Hepatocyte (in vitro differentiated cells): ENCODE measurements around the gene NOSTRIN. TPM values are rescaled to one million over a fixed set of nuclear protein-coding genes. Genes with fewer than 3 reads are reported as not detected.

ENCODE experiments used
- DNase-seq: peaks from one replicate; pipeline ENCODE4 v3.0.0-alpha.2; 2016; ENCODE audit warnings: low spot score
- H2AFZ ChIP-seq: fragments of 200-600 bp; sonication (generic); 2 replicates; pipeline ENCODE4 v1.6.0; 2016; ENCODE audit warnings: antibody characterized with exemption, mild to moderate bottlenecking
- H3K27ac ChIP-seq: fragments of 200-600 bp; sonication (generic); 2 replicates; pipeline ENCODE4 v1.5.1; 2016; ENCODE audit warnings: mild to moderate bottlenecking
- H3K27me3 ChIP-seq: fragments of 200-600 bp; sonication (generic); 2 replicates; pipeline ENCODE4 v1.6.1; 2016
- H3K36me3 ChIP-seq: fragments of 200-600 bp; sonication (generic); replicated peaks from 2 replicates; pipeline ENCODE4 v1.5.1; 2016; ENCODE audit warnings: low read depth; ENCODE audit not compliant: insufficient read depth
- H3K4me1 ChIP-seq: fragments of 200-600 bp; sonication (generic); 2 replicates; pipeline ENCODE4 v1.5.1; 2016; ENCODE audit warnings: mild to moderate bottlenecking, moderate library complexity; ENCODE audit not compliant: insufficient read depth
- H3K4me2 ChIP-seq: fragments of 200-600 bp; sonication (generic); 2 replicates; pipeline ENCODE4 v1.6.0; 2016
- H3K4me3 ChIP-seq: fragments of 200-600 bp; sonication (generic); 2 replicates; pipeline ENCODE4 v1.5.1; 2016; ENCODE audit warnings: mild to moderate bottlenecking
- H3K79me2 ChIP-seq: fragments of 200-600 bp; sonication (generic); 2 replicates; pipeline ENCODE4 v1.6.0; 2017; ENCODE audit warnings: mild to moderate bottlenecking
- H3K9me2 ChIP-seq: fragments of 200-600 bp; sonication (generic); replicated peaks from 2 replicates; pipeline ENCODE4 v1.6.0; 2017; ENCODE audit warnings: mild to moderate bottlenecking; ENCODE audit not compliant: insufficient read depth
- H3K9me3 ChIP-seq: fragments of 200-600 bp; sonication (generic); 2 replicates; pipeline ENCODE4 v1.5.1; 2016; ENCODE audit warnings: low read depth, mild to moderate bottlenecking
- H4K20me1 ChIP-seq: fragments of 200-600 bp; sonication (generic); 2 replicates; pipeline ENCODE4 v1.6.0; 2016; ENCODE audit warnings: mild to moderate bottlenecking; ENCODE audit not compliant: insufficient read depth, poor library complexity, severe bottlenecking
- EZH2 ChIP-seq: fragments of 200-600 bp; sonication (generic); IDR thresholded peaks from 2 replicates; pipeline ENCODE4 v1.6.1; 2016; ENCODE audit warnings: antibody characterized with exemption, mild to moderate bottlenecking, borderline replicate concordance
- EZH2phosphoT487 ChIP-seq: fragments of 200-600 bp; sonication (generic); IDR thresholded peaks from one replicate; pipeline ENCODE4 v1.6.1; 2018; ENCODE audit warnings: antibody characterized with exemption, mild to moderate bottlenecking, low read depth, moderate library complexity; ENCODE audit not compliant: unreplicated experiment, severe bottlenecking
- WGBS: methylation state at CpG from one replicate; pipeline ENCODE4 v1.1.6; 2016; ENCODE audit warnings: low lambda C conversion rate; ENCODE audit errors: missing lambda C conversion rate; 5-methylcytosine and 5-hydroxymethylcytosine counted together
- polyA plus RNA-seq: library from polyadenylated mRNA; unstranded; fragments of >200 nt; fragmentation: Nextera tagmentation; extraction: Ambion mirVana; gene quantifications from 2 replicates; pipeline ENCODE4 v1.2.1, GENCODE V29; 2016
- total RNA-seq: library from RNA; depleted of rRNA; stranded (reverse); fragments of >200 nt; gene quantifications from 2 replicates; pipeline ENCODE4 v1.2.3, GENCODE V29; 2014
- TF ChIP-seq, protein P1 (sequence below): fragments of 200-600 bp; sonication (generic); IDR thresholded peaks from 2 replicates; pipeline ENCODE4 v1.5.1; 2016; ENCODE audit warnings: antibody characterized with exemption, mild to moderate bottlenecking; ENCODE audit not compliant: poor library complexity

The NOSTRIN gene
- total and polyA plus RNA-seq, 2 experiments from 2014 or later: 10.1 to 10.7 TPM

DNA sequence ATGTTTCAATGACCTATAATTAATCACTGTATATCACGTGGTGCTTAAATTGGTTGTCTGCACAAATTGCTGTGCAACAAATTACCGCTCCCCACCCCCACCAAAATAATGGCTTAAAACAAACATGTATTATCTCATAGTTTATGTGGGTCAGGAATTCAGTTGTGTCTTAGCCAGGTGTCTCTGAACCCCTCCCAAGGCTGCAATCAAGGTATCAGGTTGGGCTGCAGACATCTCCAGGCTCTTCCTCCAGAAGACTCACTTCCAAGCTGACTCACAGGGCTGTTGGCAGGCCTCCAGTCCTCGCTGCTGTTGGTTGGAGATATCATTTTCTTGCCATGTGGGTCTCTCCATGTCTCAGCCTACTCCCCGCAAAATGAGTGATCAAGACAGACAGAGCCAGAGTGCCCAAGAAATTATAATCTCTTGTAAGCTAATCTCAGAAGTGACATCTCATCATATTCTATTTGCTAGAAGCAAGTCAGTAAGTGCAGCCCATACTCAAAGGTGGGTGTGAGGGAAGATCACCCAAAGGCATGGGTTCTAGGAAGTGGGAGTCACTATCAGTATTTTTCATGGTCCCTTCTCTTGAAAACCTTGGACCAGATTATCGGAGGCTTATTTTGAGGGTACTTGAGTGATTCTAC is 49.4 kb downstream of the NOSTRIN start:
- H4K20me1 ChIP-seq: no peaks in the 10 kb centered on the region
- WGBS: 91% methylated on average over 5 of the region's 5 CpGs
- H3K9me3 ChIP-seq: no peaks in the 10 kb centered on the region
- no peaks in the 10 kb centered on the region for H3K36me3 ChIP-seq
- DNase-seq: peak; percentile 34
- no peaks in the 10 kb centered on the region for H3K4me1 ChIP-seq
- H3K79me2 ChIP-seq: no peaks in the 10 kb centered on the region
- H3K4me2 ChIP-seq: no peak overlapping the region
- no peak overlapping the region for H2AFZ ChIP-seq
- H3K27ac ChIP-seq: no peak overlapping the region
- H3K9me2 ChIP-seq: no peaks in the 10 kb centered on the region
- no peak overlapping the region for H3K4me3 ChIP-seq
- no peaks in the 10 kb centered on the region for H3K27me3 ChIP-seq
- TF ChIP-seq, protein P1, sequence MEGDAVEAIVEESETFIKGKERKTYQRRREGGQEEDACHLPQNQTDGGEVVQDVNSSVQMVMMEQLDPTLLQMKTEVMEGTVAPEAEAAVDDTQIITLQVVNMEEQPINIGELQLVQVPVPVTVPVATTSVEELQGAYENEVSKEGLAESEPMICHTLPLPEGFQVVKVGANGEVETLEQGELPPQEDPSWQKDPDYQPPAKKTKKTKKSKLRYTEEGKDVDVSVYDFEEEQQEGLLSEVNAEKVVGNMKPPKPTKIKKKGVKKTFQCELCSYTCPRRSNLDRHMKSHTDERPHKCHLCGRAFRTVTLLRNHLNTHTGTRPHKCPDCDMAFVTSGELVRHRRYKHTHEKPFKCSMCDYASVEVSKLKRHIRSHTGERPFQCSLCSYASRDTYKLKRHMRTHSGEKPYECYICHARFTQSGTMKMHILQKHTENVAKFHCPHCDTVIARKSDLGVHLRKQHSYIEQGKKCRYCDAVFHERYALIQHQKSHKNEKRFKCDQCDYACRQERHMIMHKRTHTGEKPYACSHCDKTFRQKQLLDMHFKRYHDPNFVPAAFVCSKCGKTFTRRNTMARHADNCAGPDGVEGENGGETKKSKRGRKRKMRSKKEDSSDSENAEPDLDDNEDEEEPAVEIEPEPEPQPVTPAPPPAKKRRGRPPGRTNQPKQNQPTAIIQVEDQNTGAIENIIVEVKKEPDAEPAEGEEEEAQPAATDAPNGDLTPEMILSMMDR: no peak
- TF ChIP-seq EZH2phosphoT487 (no peak), EZH2 (no peak)

DNA sequence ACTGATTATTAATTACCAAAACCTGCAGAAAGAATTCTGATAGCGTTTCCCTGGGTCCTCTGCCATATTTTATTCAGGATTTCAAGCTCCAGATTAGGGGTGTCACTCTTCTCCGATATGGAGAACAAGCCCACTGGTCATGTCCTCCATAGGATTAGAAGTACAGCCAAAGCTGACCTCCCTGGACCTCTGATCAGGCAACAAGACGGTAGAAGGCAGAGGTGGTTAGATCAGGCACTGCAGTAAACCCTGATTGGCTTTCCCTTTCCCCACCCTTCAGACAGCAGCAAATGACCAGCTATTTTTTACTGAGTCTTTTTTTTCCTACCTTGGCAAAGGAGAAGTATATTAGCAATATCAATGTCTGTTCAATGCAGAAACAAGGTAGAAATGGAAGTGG is 50.0 kb downstream of the NOSTRIN start:
- Histone ChIP-seq H2AFZ (no peak overlapping the region), H4K20me1 (no peaks in the 10 kb centered on the region), H3K79me2 (no peaks in the 10 kb centered on the region), H3K4me3 (no peak overlapping the region), H3K9me2 (no peaks in the 10 kb centered on the region), H3K9me3 (no peaks in the 10 kb centered on the region), H3K4me1 (no peaks in the 10 kb centered on the region), H3K27ac (no peak overlapping the region), H3K36me3 (no peaks in the 10 kb centered on the region), H3K27me3 (no peaks in the 10 kb centered on the region), H3K4me2 (no peak overlapping the region)
- DNase-seq: no peak
- TF ChIP-seq EZH2: no peak
- no peak for TF ChIP-seq EZH2phosphoT487
- TF ChIP-seq, protein P1: no peak
- 32% methylated on average over 3 of the region's 3 CpGs for WGBS

DNA sequence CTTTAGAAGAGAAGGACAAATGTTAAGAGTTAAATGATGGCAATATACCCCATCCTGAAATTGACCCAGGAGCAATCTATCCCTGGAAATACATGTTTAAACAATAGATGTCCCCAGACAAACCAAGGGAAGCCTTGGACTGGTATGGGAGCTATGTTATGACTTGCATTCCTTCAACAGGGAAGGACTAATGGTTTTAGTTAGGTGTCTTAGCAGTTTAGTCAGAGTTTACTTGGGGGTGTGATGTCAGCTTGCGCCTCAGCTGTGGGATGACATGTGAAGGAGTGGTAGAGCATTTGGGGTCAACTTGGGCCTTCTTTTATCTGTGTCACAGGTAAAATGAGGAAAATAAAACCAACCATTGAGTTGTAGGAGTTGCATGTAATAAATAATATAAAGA is 51.0 kb downstream of the NOSTRIN start:
- H2AFZ ChIP-seq: no peak overlapping the region
- H3K36me3 ChIP-seq: no peaks in the 10 kb centered on the region
- no peaks in the 10 kb centered on the region for H3K9me2 ChIP-seq
- H3K4me1 ChIP-seq: no peaks in the 10 kb centered on the region
- H3K79me2 ChIP-seq: no peaks in the 10 kb centered on the region
- H3K27me3 ChIP-seq: no peaks in the 10 kb centered on the region
- no peaks in the 10 kb centered on the region for H4K20me1 ChIP-seq
- TF ChIP-seq, protein P1: no peak
- TF ChIP-seq EZH2 (no peak), EZH2phosphoT487 (no peak)
- 100% methylated on average over 1 of the region's 1 CpG for WGBS
- DNase-seq: no peak
- no peak overlapping the region for H3K27ac ChIP-seq
- H3K9me3 ChIP-seq: no peaks in the 10 kb centered on the region
- no peak overlapping the region for H3K4me3 ChIP-seq
- H3K4me2 ChIP-seq: no peak overlapping the region

DNA sequence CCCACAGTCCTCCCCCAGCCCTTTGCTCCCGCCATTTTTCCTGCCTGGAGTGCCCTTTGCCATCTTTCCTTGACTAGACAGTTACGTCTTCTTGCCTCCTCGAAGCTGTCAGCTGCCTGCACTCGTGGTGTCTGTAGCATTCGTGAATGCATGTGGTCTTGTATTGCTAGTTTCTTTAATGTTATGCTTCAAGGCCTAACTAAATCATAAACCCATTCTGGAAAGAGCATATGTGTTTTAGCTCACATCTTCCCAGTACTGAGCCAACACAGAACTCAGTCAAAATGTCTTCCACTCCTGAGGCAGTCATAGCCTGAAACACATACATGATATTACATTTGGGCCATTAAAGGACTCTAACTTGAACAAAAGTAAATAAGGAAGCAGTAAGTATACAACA is 52.2 kb downstream of the NOSTRIN start:
- H3K79me2 ChIP-seq: no peaks in the 10 kb centered on the region
- no peaks in the 10 kb centered on the region for H3K9me3 ChIP-seq
- H3K27me3 ChIP-seq: no peaks in the 10 kb centered on the region
- no peaks in the 10 kb centered on the region for H3K4me1 ChIP-seq
- H2AFZ ChIP-seq: no peak overlapping the region
- DNase-seq: no peak
- no peak overlapping the region for H3K4me2 ChIP-seq
- no peak for TF ChIP-seq EZH2phosphoT487
- TF ChIP-seq, protein P1: no peak
- no peak for TF ChIP-seq EZH2
- no peaks in the 10 kb centered on the region for H3K9me2 ChIP-seq
- no peak overlapping the region for H3K4me3 ChIP-seq
- WGBS: 99% methylated on average over 5 of the region's 5 CpGs
- H4K20me1 ChIP-seq: no peaks in the 10 kb centered on the region
- no peaks in the 10 kb centered on the region for H3K36me3 ChIP-seq
- H3K27ac ChIP-seq: no peak overlapping the region
